Anterior cingulate cortex (tissue), 58 donors: Measurements from ENCODE around the gene MBD6.
"Not testable (repeated sequence)": the region's sequence is repeated elsewhere in the genome, so short reads cannot be mapped to it uniquely, and the experiment has no call there.

Source experiments
- DNase-seq, 58 donors: peaks; one replicate each; lab custom pipeline; 2025; lab: John Stamatoyannopoulos, UW

MBD6 gene

GRCh38 chr12:57564178-57564740, 41.6 kb downstream of the MBD6 start:
- no peak for DNase-seq

- no peak for DNase-seq
Observed at GRCh38 chr12:57568838-57569237, 46.2 kb downstream of the MBD6 start.

- DNase-seq: no peak
Observed at GRCh38 chr12:57569858-57570257, 47.2 kb downstream of the MBD6 start.

- DNase-seq: not testable (repeated sequence)
Observed at GRCh38 chr12:57570438-57570837, 47.8 kb downstream of the MBD6 start.

- no peak for DNase-seq
Observed at GRCh38 chr12:57571926-57572762, 49.5 kb downstream of the MBD6 start.

- DNase-seq: no peak
Observed at GRCh38 chr12:57574795-57575194, 52.2 kb downstream of the MBD6 start.

- DNase-seq: no peak
Observed at GRCh38 chr12:57575771-57576612, 53.4 kb downstream of the MBD6 start.

GRCh38 chr12:57576613-57577160, 54.1 kb downstream of the MBD6 start:
- DNase-seq: no peak

- DNase-seq: no peak
Observed at GRCh38 chr12:57577981-57578758, 55.5 kb downstream of the MBD6 start.

GRCh38 chr12:57579011-57579410, 56.4 kb downstream of the MBD6 start:
- DNase-seq: no peak
